GM12864 (cell line): ENCODE data around the gene NPLOC4.

Experiments used
- DNase-seq: peaks from one replicate; pipeline ENCODE4 v3.0.0-alpha.2; 2011; ENCODE audit warnings: low read depth
- H3K4me3 ChIP-seq: 2 replicates; pipeline ENCODE4 v1.5.1; 2011; ENCODE audit warnings: mild to moderate bottlenecking, low read depth, low read length, control low read depth
- TF ChIP-seq, protein P1 (sequence below): IDR thresholded peaks from 2 replicates; pipeline ENCODE4 v1.5.1; 2011; ENCODE audit warnings: low read depth, mild to moderate bottlenecking, moderate library complexity, low read length, control low read depth, inconsistent platforms; ENCODE audit errors: missing control alignments

NPLOC4 gene

GRCh38 chr17:81538651-81539570 is 98.0 kb downstream of the NPLOC4 start:
- TF ChIP-seq, protein P1, sequence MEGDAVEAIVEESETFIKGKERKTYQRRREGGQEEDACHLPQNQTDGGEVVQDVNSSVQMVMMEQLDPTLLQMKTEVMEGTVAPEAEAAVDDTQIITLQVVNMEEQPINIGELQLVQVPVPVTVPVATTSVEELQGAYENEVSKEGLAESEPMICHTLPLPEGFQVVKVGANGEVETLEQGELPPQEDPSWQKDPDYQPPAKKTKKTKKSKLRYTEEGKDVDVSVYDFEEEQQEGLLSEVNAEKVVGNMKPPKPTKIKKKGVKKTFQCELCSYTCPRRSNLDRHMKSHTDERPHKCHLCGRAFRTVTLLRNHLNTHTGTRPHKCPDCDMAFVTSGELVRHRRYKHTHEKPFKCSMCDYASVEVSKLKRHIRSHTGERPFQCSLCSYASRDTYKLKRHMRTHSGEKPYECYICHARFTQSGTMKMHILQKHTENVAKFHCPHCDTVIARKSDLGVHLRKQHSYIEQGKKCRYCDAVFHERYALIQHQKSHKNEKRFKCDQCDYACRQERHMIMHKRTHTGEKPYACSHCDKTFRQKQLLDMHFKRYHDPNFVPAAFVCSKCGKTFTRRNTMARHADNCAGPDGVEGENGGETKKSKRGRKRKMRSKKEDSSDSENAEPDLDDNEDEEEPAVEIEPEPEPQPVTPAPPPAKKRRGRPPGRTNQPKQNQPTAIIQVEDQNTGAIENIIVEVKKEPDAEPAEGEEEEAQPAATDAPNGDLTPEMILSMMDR = no peak
- no peak for DNase-seq
- H3K4me3 ChIP-seq = no peak overlapping the region

- no peak overlapping the region for H3K4me3 ChIP-seq
Measured at GRCh38 chr17:81537856-81538555, 98.9 kb downstream of the NPLOC4 start.

GRCh38 chr17:81537343-81537855 is 99.5 kb downstream of the NPLOC4 start:
- H3K4me3 ChIP-seq = no peak overlapping the region
- no peak for DNase-seq
- TF ChIP-seq, protein P1 = peak; percentile 76

More at GRCh38 chr17:81537856-81538555, 98.9 kb downstream of the NPLOC4 start:
- DNase-seq = no peak
- TF ChIP-seq, protein P1 = no peak

DNA sequence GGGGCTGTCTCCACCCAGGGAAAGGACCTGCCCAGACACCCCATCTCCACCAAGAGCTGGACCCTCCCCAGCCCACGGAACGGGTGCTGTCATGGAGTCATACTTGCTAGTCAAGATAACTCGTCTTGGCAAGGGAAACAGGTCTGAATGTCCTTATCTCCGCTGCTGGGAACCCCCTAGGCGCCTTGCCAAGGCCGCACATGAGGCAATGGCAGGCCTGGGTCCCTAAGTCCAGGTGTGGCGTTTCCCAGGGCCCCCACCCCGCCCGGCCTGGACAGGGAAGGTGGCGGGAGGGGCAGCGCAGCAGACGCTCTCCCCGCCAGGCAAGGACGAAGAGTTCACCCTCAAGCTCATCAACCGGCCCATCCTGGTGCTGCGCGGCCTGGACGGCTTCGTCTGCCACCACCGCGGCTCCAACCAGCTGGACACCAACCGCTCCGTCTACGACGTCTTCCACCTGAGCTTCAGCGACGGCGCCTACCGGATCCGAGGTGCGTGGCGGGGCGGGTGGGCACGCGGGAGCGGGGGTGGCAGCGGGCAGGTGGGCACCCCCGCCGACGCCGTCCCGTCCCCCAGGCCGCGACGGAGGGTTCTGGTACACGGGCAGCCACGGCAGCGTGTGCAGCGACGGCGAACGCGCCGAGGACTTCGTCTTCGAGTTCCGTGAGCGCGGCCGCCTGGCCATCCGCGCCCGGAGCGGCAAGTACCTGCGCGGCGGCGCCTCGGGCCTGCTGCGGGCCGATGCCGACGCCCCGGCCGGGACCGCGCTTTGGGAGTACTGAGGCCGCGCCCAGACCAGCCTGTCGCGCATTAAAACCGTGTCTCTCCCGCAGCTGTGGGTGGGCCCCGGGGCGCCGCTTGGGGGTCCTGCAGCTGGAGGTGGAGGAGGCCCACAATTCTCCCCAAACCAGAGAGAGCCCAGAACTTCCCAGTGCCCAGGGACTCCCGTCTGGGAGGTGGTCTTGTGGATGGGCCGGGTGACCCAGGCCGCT is 100.3 kb downstream of the NPLOC4 start:
- TF ChIP-seq, protein P1 = no peak
- no peak overlapping the region for H3K4me3 ChIP-seq
- no peak for DNase-seq

DNA sequence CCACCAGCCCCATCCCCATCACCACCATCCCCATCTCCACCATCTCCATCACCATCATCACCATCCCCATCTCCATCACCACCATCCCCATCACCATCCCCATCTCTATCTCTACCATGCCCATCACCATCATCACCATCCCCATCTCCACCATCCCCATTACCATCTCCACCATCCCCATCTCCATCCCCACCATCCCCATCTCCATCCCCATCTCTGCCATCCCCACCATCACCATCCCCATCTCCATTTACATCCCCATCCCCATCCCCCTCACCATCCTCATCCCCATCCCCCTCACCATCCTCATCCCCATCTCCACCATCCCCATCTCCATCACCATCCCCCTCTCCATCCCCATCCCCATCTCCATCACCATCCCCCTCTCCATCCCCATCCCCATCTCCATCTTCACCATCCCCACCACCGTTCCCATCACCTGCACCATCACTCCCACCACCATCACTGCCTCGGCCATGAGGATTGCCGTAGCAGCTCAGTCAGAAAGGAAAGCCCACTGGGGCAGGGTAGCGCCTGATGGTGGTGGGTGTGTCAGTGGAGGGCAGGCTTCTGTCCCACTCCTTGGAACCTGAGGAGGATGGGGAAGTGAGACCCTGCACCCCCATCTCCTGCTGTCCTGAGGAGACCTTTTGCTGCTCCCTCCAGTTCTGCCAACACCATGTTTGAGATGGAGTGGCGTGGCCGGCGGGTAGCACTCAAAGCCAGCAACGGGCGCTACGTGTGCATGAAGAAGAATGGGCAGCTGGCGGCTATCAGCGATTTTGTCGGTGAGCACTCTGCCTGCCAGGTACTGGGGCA is 101.2 kb downstream of the NPLOC4 start:
- TF ChIP-seq, protein P1 = no peak
- H3K4me3 ChIP-seq = no peak overlapping the region
- DNase-seq = no peak
